ENCODE measurements around the gene ZNF92.
"Not testable (repeated sequence)": the region's sequence is repeated elsewhere in the genome, so short reads cannot be mapped to it uniquely, and the experiment has no call there.

DNA sequence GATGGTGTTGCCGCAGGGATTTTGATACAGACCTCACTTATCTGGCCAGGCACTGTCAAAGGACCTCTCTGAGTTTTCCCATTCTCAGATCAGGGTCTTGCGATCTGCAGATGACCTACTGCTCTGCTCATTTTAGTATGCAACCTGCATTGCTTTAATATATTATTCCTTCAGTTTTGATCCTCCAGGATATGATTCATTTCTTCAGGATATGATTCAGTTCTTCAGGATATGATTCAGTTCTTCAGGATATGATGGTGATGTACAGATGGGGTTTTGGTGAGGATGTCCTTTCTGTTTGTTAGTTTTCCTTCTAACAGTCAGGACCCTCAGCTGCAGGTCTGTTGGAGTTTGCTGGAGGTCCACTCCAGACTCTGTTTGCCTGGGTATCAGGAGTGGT, 33.1 kb downstream of the ZNF92 start:
- TF ChIP-seq, protein P1, sequence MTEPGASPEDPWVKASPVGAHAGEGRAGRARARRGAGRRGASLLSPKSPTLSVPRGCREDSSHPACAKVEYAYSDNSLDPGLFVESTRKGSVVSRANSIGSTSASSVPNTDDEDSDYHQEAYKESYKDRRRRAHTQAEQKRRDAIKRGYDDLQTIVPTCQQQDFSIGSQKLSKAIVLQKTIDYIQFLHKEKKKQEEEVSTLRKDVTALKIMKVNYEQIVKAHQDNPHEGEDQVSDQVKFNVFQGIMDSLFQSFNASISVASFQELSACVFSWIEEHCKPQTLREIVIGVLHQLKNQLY (CRISPR knock-in tag; IDR thresholded peaks at IDR 0.05) = not testable (repeated sequence)
- TF ChIP-seq NR1H2, GABPB1 (CRISPR knock-in tag; IDR thresholded peaks at IDR 0.05): not testable (repeated sequence)
- TF ChIP-seq, protein P2, sequence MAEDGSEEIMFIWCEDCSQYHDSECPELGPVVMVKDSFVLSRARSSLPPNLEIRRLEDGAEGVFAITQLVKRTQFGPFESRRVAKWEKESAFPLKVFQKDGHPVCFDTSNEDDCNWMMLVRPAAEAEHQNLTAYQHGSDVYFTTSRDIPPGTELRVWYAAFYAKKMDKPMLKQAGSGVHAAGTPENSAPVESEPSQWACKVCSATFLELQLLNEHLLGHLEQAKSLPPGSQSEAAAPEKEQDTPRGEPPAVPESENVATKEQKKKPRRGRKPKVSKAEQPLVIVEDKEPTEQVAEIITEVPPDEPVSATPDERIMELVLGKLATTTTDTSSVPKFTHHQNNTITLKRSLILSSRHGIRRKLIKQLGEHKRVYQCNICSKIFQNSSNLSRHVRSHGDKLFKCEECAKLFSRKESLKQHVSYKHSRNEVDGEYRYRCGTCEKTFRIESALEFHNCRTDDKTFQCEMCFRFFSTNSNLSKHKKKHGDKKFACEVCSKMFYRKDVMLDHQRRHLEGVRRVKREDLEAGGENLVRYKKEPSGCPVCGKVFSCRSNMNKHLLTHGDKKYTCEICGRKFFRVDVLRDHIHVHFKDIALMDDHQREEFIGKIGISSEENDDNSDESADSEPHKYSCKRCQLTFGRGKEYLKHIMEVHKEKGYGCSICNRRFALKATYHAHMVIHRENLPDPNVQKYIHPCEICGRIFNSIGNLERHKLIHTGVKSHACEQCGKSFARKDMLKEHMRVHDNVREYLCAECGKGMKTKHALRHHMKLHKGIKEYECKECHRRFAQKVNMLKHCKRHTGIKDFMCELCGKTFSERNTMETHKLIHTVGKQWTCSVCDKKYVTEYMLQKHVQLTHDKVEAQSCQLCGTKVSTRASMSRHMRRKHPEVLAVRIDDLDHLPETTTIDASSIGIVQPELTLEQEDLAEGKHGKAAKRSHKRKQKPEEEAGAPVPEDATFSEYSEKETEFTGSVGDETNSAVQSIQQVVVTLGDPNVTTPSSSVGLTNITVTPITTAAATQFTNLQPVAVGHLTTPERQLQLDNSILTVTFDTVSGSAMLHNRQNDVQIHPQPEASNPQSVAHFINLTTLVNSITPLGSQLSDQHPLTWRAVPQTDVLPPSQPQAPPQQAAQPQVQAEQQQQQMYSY (CRISPR knock-in tag; IDR thresholded peaks at IDR 0.05) = not testable (repeated sequence)
- TF ChIP-seq, protein P3, sequence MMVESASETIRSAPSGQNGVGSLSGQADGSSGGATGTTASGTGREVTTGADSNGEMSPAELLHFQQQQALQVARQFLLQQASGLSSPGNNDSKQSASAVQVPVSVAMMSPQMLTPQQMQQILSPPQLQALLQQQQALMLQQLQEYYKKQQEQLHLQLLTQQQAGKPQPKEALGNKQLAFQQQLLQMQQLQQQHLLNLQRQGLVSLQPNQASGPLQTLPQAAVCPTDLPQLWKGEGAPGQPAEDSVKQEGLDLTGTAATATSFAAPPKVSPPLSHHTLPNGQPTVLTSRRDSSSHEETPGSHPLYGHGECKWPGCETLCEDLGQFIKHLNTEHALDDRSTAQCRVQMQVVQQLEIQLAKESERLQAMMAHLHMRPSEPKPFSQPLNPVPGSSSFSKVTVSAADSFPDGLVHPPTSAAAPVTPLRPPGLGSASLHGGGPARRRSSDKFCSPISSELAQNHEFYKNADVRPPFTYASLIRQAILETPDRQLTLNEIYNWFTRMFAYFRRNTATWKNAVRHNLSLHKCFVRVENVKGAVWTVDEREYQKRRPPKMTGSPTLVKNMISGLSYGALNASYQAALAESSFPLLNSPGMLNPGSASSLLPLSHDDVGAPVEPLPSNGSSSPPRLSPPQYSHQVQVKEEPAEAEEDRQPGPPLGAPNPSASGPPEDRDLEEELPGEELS (CRISPR knock-in tag; IDR thresholded peaks at IDR 0.05) = not testable (repeated sequence)
- TF ChIP-seq, protein P4, sequence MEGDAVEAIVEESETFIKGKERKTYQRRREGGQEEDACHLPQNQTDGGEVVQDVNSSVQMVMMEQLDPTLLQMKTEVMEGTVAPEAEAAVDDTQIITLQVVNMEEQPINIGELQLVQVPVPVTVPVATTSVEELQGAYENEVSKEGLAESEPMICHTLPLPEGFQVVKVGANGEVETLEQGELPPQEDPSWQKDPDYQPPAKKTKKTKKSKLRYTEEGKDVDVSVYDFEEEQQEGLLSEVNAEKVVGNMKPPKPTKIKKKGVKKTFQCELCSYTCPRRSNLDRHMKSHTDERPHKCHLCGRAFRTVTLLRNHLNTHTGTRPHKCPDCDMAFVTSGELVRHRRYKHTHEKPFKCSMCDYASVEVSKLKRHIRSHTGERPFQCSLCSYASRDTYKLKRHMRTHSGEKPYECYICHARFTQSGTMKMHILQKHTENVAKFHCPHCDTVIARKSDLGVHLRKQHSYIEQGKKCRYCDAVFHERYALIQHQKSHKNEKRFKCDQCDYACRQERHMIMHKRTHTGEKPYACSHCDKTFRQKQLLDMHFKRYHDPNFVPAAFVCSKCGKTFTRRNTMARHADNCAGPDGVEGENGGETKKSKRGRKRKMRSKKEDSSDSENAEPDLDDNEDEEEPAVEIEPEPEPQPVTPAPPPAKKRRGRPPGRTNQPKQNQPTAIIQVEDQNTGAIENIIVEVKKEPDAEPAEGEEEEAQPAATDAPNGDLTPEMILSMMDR (IDR thresholded peaks at IDR 0.05) = not testable (repeated sequence)

All from WTC11 (cell line).